H1 (cell line): ENCODE results near the gene SH3RF3. TPM values are rescaled to one million over a fixed set of nuclear protein-coding genes. Genes with fewer than 3 reads are reported as not detected.
A peak's percentile ranks its signal among the peaks of the same experiment; 100 is the strongest.

Experiments
- CTCF ChIA-PET: fragments of 300-600 bp; sonication (Branson Sonifier 250); formaldehyde crosslinking; loops from one replicate; lab custom pipeline; 2021; ENCODE audit not compliant: partially characterized antibody; lab: Charles Lee
- POLR2A ChIA-PET: fragments of 300-600 bp; sonication (Branson Sonifier 250); formaldehyde crosslinking; loops from one replicate; lab custom pipeline; 2021; ENCODE audit warnings: inconsistent platforms; ENCODE audit not compliant: partially characterized antibody; lab: Charles Lee
- DNase-seq, 2 experiments: peaks; one replicate each; pipeline versions ENCODE4 v3.0.0 to v3.0.0-alpha.2; 2010 to 2022; ENCODE audit warnings: low spot score in 2 of 2, low read depth in 1 of 2, mixed read lengths in 1 of 2
- FAIRE-seq: peaks from 2 replicates; lab custom pipeline; 2011; peaks lifted over from hg19 to GRCh38; lab: Jason Lieb, UNC
- H2AFZ ChIP-seq: 2 replicates; pipeline ENCODE4 v1.8.1; 2012; ENCODE audit warnings: low read length, inconsistent platforms
- H2AK5ac ChIP-seq: 2 replicates; pipeline ENCODE4 v1.6.1; 2013; ENCODE audit warnings: low read depth, low read length
- H2BK120ac ChIP-seq: replicated peaks from 2 replicates; pipeline ENCODE3; 2013; ENCODE audit warnings: low read depth, low read length, inconsistent platforms
- H2BK12ac ChIP-seq: 2 replicates; pipeline ENCODE4 v1.6.1; 2013; ENCODE audit warnings: low read depth, low read length
- H2BK15ac ChIP-seq: 2 replicates; pipeline ENCODE4 v1.6.1; 2013; ENCODE audit warnings: low read length
- H2BK20ac ChIP-seq: 2 replicates; pipeline ENCODE4 v1.6.1; 2013; ENCODE audit warnings: low read length
- H2BK5ac ChIP-seq: 2 replicates; pipeline ENCODE4 v1.6.1; 2013; ENCODE audit warnings: low read depth, low read length
- H3K14ac ChIP-seq: 2 replicates; pipeline ENCODE4 v1.6.1; 2013; ENCODE audit warnings: inconsistent platforms; ENCODE audit not compliant: insufficient read length
- H3K18ac ChIP-seq: 2 replicates; pipeline ENCODE4 v1.6.1; 2013; ENCODE audit warnings: low read length; ENCODE audit errors: extremely low read depth
- H3K23ac ChIP-seq: 2 replicates; pipeline ENCODE4 v1.6.1; 2013; ENCODE audit warnings: inconsistent platforms; ENCODE audit not compliant: insufficient read length
- H3K23me2 ChIP-seq: 2 replicates; pipeline ENCODE4 v1.6.1; 2013; ENCODE audit warnings: low read depth, low read length
- H3K27ac ChIP-seq: 2 replicates; pipeline ENCODE4 v1.6.1; 2011; ENCODE audit warnings: low read depth, low read length, inconsistent platforms
- H3K27me3 ChIP-seq, 4 experiments: replicated peaks in 1 of 4; 1 replicate in 1 of 4; 2 replicates in 3 of 4; pipeline versions ENCODE4 v1.6.1 to v1.8.1; 2011 to 2013; ENCODE audit warnings: low read length in 3 of 4, mild to moderate bottlenecking in 3 of 4, inconsistent platforms in 2 of 4, mixed read lengths in 2 of 4, moderate library complexity in 1 of 4; ENCODE audit not compliant: control insufficient read depth in 3 of 4, insufficient read depth in 3 of 4; ENCODE audit errors: extremely low read depth in 1 of 4
- H3K36me3 ChIP-seq, 4 experiments: 2 replicates each; pipeline versions ENCODE4 v1.6.1 to v1.8.1; 2011 to 2013; ENCODE audit warnings: mild to moderate bottlenecking in 4 of 4, low read length in 3 of 4, moderate library complexity in 2 of 4, control low read depth in 1 of 4, inconsistent platforms in 1 of 4; ENCODE audit not compliant: insufficient read depth in 4 of 4, control insufficient read depth in 2 of 4
- H3K4ac ChIP-seq: replicated peaks from 2 replicates; pipeline ENCODE3; 2013; ENCODE audit warnings: low read length, low read depth, mixed read lengths, inconsistent platforms; ENCODE audit not compliant: insufficient read length
- H3K4me1 ChIP-seq, 4 experiments: replicated peaks in 1 of 4; 1 replicate in 1 of 4; 2 replicates in 3 of 4; pipeline versions ENCODE4 v1.6.1 to v1.8.1; 2011 to 2013; ENCODE audit warnings: low read length in 3 of 4, inconsistent platforms in 2 of 4, mixed read lengths in 1 of 4; ENCODE audit not compliant: insufficient read depth in 4 of 4, control insufficient read depth in 3 of 4
- H3K4me2 ChIP-seq, 2 experiments: 2 replicates each; pipeline versions ENCODE4 v1.6.1 to v1.8.1; 2011 to 2013; ENCODE audit warnings: low read depth in 2 of 2, low read length in 2 of 2, control low read depth in 1 of 2, inconsistent platforms in 1 of 2, mild to moderate bottlenecking in 1 of 2; ENCODE audit not compliant: insufficient read depth in 1 of 2
- H3K4me3 ChIP-seq, 4 experiments: fragments of 200-600, 300-600 bp in 1 of 4; sonication (generic), shearing (Covaris generic), sonication (Bioruptor Twin) in 1 of 4; 2 replicates each; pipeline versions ENCODE4 v1.5.1 to v1.8.1; 2011 to 2016; ENCODE audit warnings: low read length in 4 of 4, low read depth in 3 of 4, control low read depth in 2 of 4, inconsistent platforms in 2 of 4, mild to moderate bottlenecking in 2 of 4, mixed read lengths in 1 of 4, moderate library complexity in 1 of 4; ENCODE audit not compliant: insufficient read depth in 2 of 4; ENCODE audit errors: extremely low read depth in 1 of 4
- H3K56ac ChIP-seq: replicated peaks from 2 replicates; pipeline ENCODE3; 2013; ENCODE audit warnings: low read depth, mild to moderate bottlenecking, mixed read lengths, low read length, inconsistent platforms; ENCODE audit not compliant: insufficient read length
- H3K79me1 ChIP-seq: 2 replicates; pipeline ENCODE4 v1.6.1; 2013; ENCODE audit warnings: low read depth, low read length, control low read depth
- H3K79me2 ChIP-seq, 2 experiments: 2 replicates each; pipeline versions ENCODE4 v1.6.1 to v1.8.1; 2012 to 2013; ENCODE audit warnings: low read length in 2 of 2, mild to moderate bottlenecking in 2 of 2, inconsistent platforms in 1 of 2; ENCODE audit not compliant: insufficient read depth in 2 of 2, control insufficient read depth in 1 of 2
- H3K9ac ChIP-seq, 4 experiments: replicated peaks in 1 of 4; 1 replicate in 1 of 4; 2 replicates in 3 of 4; pipeline versions ENCODE4 v1.6.1 to v1.8.1; 2011 to 2013; ENCODE audit warnings: low read depth in 3 of 4, low read length in 3 of 4, control low read depth in 2 of 4, mild to moderate bottlenecking in 2 of 4, moderate library complexity in 2 of 4, inconsistent platforms in 1 of 4; ENCODE audit errors: extremely low read depth in 1 of 4
- H3K9me3 ChIP-seq, 2 experiments: 2 replicates each; pipeline versions ENCODE4 v1.6.1 to v1.8.1; 2012 to 2013; ENCODE audit warnings: mild to moderate bottlenecking in 2 of 2, moderate library complexity in 2 of 2, control low read depth in 1 of 2, inconsistent platforms in 1 of 2, low read depth in 1 of 2, low read length in 1 of 2, mixed read lengths in 1 of 2; ENCODE audit not compliant: insufficient read depth in 2 of 2
- H4K20me1 ChIP-seq, 2 experiments: replicated peaks in 1 of 2; 2 replicates each; pipeline versions ENCODE3 to v1.8.1; 2011 to 2013; ENCODE audit warnings: inconsistent platforms in 2 of 2, low read length in 2 of 2, mild to moderate bottlenecking in 1 of 2; ENCODE audit not compliant: insufficient read depth in 2 of 2, control insufficient read depth in 1 of 2
- H4K5ac ChIP-seq: 2 replicates; pipeline ENCODE4 v1.6.1; 2013; ENCODE audit warnings: low read length, low read depth, mixed read lengths, inconsistent platforms; ENCODE audit not compliant: insufficient read length
- H4K8ac ChIP-seq: 2 replicates; pipeline ENCODE4 v1.8.0; 2013; ENCODE audit warnings: mild to moderate bottlenecking, moderate library complexity, low read length, inconsistent platforms; ENCODE audit not compliant: insufficient read depth; ENCODE audit errors: extremely low read depth
- H4K91ac ChIP-seq: replicated peaks from 2 replicates; pipeline ENCODE3; 2013; ENCODE audit warnings: low read length, mixed read lengths, inconsistent platforms; ENCODE audit not compliant: insufficient read length
- BRCA1 ChIP-seq: IDR thresholded peaks from 2 replicates; pipeline ENCODE4 v1.6.1; 2012; ENCODE audit warnings: low read depth, low read length, improper control_type of control experiment
- CBX8 ChIP-seq: fragments of 300-800, 300-1000 bp; sonication (generic); IDR thresholded peaks from 2 replicates; pipeline ENCODE4 v1.7.1; 2016; ENCODE audit warnings: low read depth, low read length, borderline replicate concordance
- CTCF ChIP-seq, 3 experiments: IDR thresholded peaks; 1 replicate in 2 of 3; 2 replicates in 1 of 3; pipeline versions ENCODE4 v1.5.1 to v1.6.1; 2011; ENCODE audit warnings: low read length in 3 of 3, mild to moderate bottlenecking in 3 of 3, inconsistent platforms in 2 of 3, low read depth in 1 of 3, moderate library complexity in 1 of 3; ENCODE audit not compliant: insufficient read depth in 1 of 3; ENCODE audit errors: control extremely low read depth in 1 of 3
- EZH2 ChIP-seq: fragments of 200-600 bp; sonication (generic); IDR thresholded peaks from 2 replicates; pipeline ENCODE4 v1.7.1; 2012; ENCODE audit warnings: low read depth, mild to moderate bottlenecking, moderate library complexity, low read length, inconsistent platforms; ENCODE audit not compliant: severe bottlenecking
- KDM5A ChIP-seq: fragments of 200-600 bp; IDR thresholded peaks from 2 replicates; pipeline ENCODE4 v1.7.1; 2012; ENCODE audit warnings: mild to moderate bottlenecking, low read length, inconsistent platforms, mixed read lengths
- MAFK ChIP-seq: IDR thresholded peaks from 2 replicates; pipeline ENCODE4 v1.6.1; 2012; ENCODE audit warnings: low read depth, mild to moderate bottlenecking, improper control_type of control experiment, low read length
- POLR2A ChIP-seq, 2 experiments: IDR thresholded peaks; 1 replicate in 1 of 2; 2 replicates in 1 of 2; pipeline ENCODE4 v1.6.1; 2011; ENCODE audit warnings: low read depth in 2 of 2, low read length in 2 of 2, mild to moderate bottlenecking in 2 of 2; ENCODE audit errors: control extremely low read depth in 1 of 2
- TBP ChIP-seq: IDR thresholded peaks from 2 replicates; pipeline ENCODE4 v1.6.1; 2011; ENCODE audit warnings: low read depth, low read length, improper control_type of control experiment
- YY1 ChIP-seq: IDR thresholded peaks from 2 replicates; pipeline ENCODE4 v1.6.1; 2011; ENCODE audit warnings: low read depth, mild to moderate bottlenecking, low read length
- ZNF274 ChIP-seq: IDR thresholded peaks from 2 replicates; pipeline ENCODE4 v1.7.0; 2012; ENCODE audit warnings: low read length, borderline replicate concordance; ENCODE audit errors: extremely low read depth
- WGBS, 2 experiments: shearing (Covaris generic) in 1 of 2; methylation state at CpG; one replicate each; pipeline versions ENCODE4 v1.1.6 to v1.1.7; 2013 to 2015; ENCODE audit warnings: low lambda C conversion rate in 2 of 2, mixed read lengths in 2 of 2, inconsistent platforms in 1 of 2, low coverage in 1 of 2, missing lambda C conversion rate in 1 of 2; ENCODE audit not compliant: insufficient replicate concordance in 2 of 2, insufficient coverage in 1 of 2, insufficient read length in 1 of 2; ENCODE audit errors: extremely low coverage in 1 of 2, missing lambda C conversion rate in 1 of 2; 5-methylcytosine and 5-hydroxymethylcytosine counted together
- polyA plus RNA-seq, 7 experiments: library from polyadenylated mRNA; depleted of rRNA in 3 of 7; stranded (reverse) in 5 of 7; unstranded in 2 of 7; fragments of >200 nt in 5 of 7; fragments of 200-250 nt in 2 of 7; gene quantifications; 1 replicate in 5 of 7; 2 replicates in 1 of 7; 4 replicates in 1 of 7; pipeline versions ENCODE4 v1.2.1 to v1.2.3, GENCODE V29; 2011 to 2013; ENCODE audit warnings: missing spikeins in 2 of 7, mixed read lengths in 2 of 7
- total RNA-seq: library from RNA; stranded (reverse); fragmentation: NEBNext Ultra II Directional; extraction: Animal tissue kit (Norgen Biotek cat#: 25700); gene quantifications from 2 replicates; pipeline ENCODE4 v1.2.1, GENCODE V29; 2021
- TF ChIP-seq, protein P1 (sequence below): IDR thresholded peaks from 2 replicates; pipeline ENCODE4 v1.6.1; 2011; ENCODE audit warnings: low read length, improper control_type of control experiment

The SH3RF3 gene
- total and polyA plus RNA-seq, 2 of the 8 experiments (the other 6 are each of a cell fraction or from before 2014, with no cell fraction given): 0.11 to 0.65 TPM

GRCh38 chr2:109447776-109448175 lies 318.8 kb downstream of the SH3RF3 start:
- no peaks in the 10 kb centered on the region for H3K27me3 ChIP-seq
- no peaks in the 10 kb centered on the region for H3K36me3 ChIP-seq
- no peak overlapping the region for H2BK20ac ChIP-seq
- H4K5ac ChIP-seq: no peak overlapping the region
- no peak overlapping the region for H2AK5ac ChIP-seq
- H3K4me3 ChIP-seq: no peak overlapping the region
- ChIA-PET CTCF (interaction anchor here (1.0 to 1.9 kb wide), 7 partner anchors 12 to 190 kb away, joined by 3 to 4 read pairs (median 3); no protein-coding TSS in a partner anchor), POLR2A (no interaction called here)
- H2BK5ac ChIP-seq: no peak overlapping the region
- H3K4me2 ChIP-seq: no peak overlapping the region
- no peaks in the 10 kb centered on the region for H4K20me1 ChIP-seq
- no peak overlapping the region for H3K4ac ChIP-seq
- FAIRE-seq (no peak), DNase-seq (no peak)
- no peaks in the 10 kb centered on the region for H3K23me2 ChIP-seq
- no peaks in the 10 kb centered on the region for H3K79me2 ChIP-seq
- WGBS, 2 experiments: 92% methylated on average over 6 of the region's 6 CpGs; no CpG with 5 or more reads in 1 of the 2 experiments
- H3K18ac ChIP-seq: no peak overlapping the region
- no peak overlapping the region for H3K27ac ChIP-seq
- H2AFZ ChIP-seq: no peak overlapping the region
- H2BK12ac ChIP-seq: no peak overlapping the region
- no peak overlapping the region for H3K14ac ChIP-seq
- no peak overlapping the region for H2BK15ac ChIP-seq
- H4K91ac ChIP-seq: no peak overlapping the region
- H2BK120ac ChIP-seq: no peak overlapping the region
- no peak overlapping the region for H3K23ac ChIP-seq
- H4K8ac ChIP-seq: 0 out of 2 replicates have a peak overlapping the region, but pooled peaks have one; percentile 12
- H3K9me3 ChIP-seq: peaks cover 6 to 11% of the 10 kb centered on the region in 2 experiments
- H3K9ac ChIP-seq: no peak overlapping the region
- no peak overlapping the region for H3K56ac ChIP-seq
- H3K79me1 ChIP-seq: no peaks in the 10 kb centered on the region
- H3K4me1 ChIP-seq: no peaks in the 10 kb centered on the region
- TF ChIP-seq CTCF (IDR thresholded peaks at IDR 0.05; ENCODE audit: control extremely low read depth in 1 of 3, insufficient read depth in 1 of 3, low read depth in 1 of 3, low read length in 3 of 3) (no peak), ZNF274 (no peak), KDM5A (no peak), CBX8 (no peak), BRCA1 (no peak), POLR2A (IDR thresholded peaks at IDR 0.05; ENCODE audit: control extremely low read depth in 1 of 2, low read depth in 2 of 2, low read length in 2 of 2) (no peak), EZH2 (no peak), YY1 (no peak), MAFK (no peak), TBP (no peak)
- TF ChIP-seq, protein P1, sequence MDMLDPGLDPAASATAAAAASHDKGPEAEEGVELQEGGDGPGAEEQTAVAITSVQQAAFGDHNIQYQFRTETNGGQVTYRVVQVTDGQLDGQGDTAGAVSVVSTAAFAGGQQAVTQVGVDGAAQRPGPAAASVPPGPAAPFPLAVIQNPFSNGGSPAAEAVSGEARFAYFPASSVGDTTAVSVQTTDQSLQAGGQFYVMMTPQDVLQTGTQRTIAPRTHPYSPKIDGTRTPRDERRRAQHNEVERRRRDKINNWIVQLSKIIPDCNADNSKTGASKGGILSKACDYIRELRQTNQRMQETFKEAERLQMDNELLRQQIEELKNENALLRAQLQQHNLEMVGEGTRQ: no peak
